Measurements from ENCODE around the gene ANKS1B.

ANKS1B gene

DNA sequence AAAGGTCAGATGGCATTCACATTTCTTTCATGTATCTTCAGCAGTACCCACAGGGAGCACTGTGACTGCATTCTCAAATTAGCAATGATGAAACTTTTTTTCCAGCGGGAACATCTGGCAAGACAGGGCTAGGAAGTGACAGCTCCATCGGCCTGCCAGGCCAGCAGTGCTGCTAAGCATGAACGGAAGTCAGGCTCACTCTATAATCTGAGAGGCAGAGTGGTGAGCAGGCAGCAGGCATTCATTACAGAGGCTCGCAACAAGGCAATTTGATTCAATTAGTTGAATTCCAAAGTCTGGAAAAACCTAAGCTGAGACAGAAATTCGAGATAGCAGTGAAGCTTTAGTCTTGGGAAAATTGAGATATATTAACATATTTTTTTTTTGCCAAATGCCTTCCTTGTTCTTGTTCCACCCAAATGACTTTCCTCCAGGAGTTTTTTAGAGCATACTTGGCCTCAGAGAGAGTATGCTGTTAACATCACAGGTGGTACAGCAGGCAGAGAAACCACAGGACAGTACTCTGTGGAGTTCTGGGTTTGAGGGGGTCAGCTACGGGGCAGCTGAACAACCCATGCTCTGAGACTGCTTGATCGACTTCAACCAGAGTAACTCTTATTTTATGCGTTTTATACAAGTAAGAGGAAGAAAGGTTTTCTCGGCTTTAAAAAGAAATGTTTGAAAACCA is 924.8 kb downstream of the ANKS1B start:
- peak; percentile 4 for DNase-seq (ENCODE audit: low read depth)
- TF ChIP-seq, protein P1, sequence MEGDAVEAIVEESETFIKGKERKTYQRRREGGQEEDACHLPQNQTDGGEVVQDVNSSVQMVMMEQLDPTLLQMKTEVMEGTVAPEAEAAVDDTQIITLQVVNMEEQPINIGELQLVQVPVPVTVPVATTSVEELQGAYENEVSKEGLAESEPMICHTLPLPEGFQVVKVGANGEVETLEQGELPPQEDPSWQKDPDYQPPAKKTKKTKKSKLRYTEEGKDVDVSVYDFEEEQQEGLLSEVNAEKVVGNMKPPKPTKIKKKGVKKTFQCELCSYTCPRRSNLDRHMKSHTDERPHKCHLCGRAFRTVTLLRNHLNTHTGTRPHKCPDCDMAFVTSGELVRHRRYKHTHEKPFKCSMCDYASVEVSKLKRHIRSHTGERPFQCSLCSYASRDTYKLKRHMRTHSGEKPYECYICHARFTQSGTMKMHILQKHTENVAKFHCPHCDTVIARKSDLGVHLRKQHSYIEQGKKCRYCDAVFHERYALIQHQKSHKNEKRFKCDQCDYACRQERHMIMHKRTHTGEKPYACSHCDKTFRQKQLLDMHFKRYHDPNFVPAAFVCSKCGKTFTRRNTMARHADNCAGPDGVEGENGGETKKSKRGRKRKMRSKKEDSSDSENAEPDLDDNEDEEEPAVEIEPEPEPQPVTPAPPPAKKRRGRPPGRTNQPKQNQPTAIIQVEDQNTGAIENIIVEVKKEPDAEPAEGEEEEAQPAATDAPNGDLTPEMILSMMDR (conservative IDR thresholded peaks at IDR 0.05; ENCODE audit: low read depth, low read length), result no peak

DNA sequence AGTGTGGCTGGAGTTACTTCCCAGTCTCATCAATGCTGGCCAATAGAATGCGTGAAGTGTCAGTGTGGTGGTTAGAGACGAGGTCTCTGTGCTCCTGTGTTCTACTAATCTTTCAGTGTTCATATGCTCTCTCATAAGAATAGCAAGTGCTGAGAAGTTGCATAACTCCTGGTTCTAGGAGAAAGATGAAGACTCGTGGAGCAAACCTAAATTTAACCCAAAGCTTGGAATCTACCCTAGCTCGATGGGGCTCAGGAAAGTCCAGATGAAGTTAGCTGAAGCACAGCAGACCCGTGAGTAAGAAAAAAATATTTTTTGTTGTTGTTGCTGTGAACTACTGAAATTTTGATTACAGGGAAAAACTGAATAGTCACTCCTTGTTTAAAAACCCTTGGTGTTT is 927.1 kb downstream of the ANKS1B start:
- no peak for DNase-seq (ENCODE audit: low read depth)
- H3K4me3 ChIP-seq (ENCODE audit: low read depth, low read length), result no peak overlapping the region

More for the DNA sequence above, 924.8 kb downstream of the ANKS1B start:
- no peak overlapping the region for H3K4me3 ChIP-seq (ENCODE audit: low read depth, low read length)

DNA sequence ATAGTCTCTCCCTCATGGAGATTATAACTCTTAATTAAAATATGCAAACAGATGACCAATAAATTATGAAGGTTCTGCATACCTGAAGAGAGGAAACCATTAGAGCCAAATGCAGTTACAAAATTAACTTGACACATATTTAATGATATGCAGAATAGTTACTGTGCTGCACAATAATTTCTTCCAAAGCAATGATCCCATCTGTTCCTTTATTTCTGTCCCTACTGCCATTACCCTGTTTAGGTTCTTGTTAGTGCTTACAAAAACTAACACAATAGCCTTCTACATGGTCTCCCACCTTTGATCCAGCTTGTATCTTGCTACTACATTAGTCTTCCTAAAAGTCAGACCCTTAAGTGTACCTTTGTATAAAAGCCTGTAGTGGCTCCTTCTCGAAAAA is 928.5 kb downstream of the ANKS1B start:
- no peak for DNase-seq (ENCODE audit: low read depth)
- TF ChIP-seq, protein P1 (conservative IDR thresholded peaks at IDR 0.05; ENCODE audit: low read depth, low read length), result no peak
- no peak overlapping the region for H3K4me3 ChIP-seq (ENCODE audit: low read depth, low read length)

More for the DNA sequence above, 927.1 kb downstream of the ANKS1B start:
- TF ChIP-seq, protein P1 (conservative IDR thresholded peaks at IDR 0.05; ENCODE audit: low read depth, low read length), result no peak

DNA sequence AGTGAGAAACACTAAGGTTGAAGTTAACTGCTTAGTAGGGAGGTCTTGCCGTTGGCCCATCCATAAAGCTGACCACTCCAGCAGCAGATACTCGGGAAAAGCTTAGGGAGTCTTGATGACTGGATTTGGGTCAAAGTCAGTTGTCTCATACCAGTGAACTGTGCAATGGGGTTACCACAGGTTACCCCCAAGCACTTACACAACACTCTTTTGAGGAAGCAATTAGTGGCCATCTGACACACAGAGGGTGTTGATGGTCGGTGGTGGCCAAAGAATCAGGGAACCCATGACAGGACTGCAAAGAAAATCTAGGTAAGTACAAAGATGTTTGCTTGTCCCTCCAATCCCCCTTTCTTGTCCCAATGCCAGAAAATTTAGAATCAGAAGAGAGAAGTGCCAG is 929.4 kb downstream of the ANKS1B start:
- no peak for DNase-seq (ENCODE audit: low read depth)
- H3K4me3 ChIP-seq (ENCODE audit: low read depth, low read length), result no peak overlapping the region
- TF ChIP-seq, protein P1 (conservative IDR thresholded peaks at IDR 0.05; ENCODE audit: low read depth, low read length), result no peak

DNA sequence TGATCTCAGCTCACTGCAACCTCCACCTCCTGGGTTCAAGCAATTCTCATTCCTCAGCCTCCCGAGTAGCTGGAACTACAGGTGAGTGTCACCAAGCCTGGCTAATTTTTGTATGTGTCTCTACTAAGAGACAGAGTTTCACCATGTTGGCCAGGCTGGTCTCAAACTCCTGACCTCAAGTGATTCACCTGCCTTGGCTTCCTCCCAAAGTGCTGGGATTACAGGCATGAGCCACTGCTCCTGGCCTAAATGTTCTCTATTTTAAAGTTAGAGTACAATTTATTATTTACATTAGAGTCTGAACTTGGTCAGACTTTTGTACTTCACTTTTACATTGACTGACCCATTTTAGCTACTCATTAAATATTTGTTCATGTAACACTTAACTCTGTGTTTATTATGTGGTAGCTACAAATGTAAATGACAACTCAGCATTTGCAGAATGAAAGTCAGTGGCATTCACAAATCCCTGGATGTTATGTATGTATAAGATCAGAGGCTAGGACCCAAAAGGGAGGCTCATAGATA is 930.1 kb downstream of the ANKS1B start:
- DNase-seq (ENCODE audit: low read depth), result no peak
- TF ChIP-seq, protein P1 (conservative IDR thresholded peaks at IDR 0.05; ENCODE audit: low read depth, low read length), result no peak
- H3K4me3 ChIP-seq (ENCODE audit: low read depth, low read length), result no peak overlapping the region

DNA sequence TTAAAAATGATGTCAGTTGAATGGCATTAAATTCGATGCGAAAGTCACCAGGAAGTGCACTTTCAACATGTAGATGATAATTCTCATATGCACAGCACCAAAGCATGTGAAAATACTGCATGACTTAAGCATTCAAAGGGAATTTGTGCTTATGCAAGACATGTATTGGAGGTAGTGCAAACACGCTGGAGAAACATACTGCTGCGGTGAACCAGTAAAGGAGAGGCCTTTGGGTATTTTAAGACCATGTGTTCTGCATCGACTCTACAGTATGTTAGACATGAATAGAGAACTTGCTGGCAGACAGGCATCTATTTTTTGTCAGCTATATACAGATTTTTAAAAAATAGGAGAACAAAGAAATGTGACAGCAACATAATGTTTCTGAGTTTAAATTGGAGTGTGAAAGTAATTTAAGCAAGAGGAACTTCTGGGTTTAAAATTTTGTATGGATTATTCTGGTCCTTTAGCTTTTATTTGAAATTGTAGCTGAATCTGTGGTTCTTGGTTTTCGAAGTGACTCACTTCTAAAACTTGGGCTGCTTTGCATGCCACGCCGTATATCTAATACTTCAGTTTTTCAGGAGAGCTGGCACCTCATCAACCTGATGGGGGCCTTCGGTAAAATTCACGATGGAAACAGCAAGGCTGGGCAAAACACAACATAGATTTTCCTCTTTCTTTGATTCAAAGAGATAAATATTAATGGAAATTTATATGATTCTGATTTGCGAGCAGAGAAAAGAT is 930.9 kb downstream of the ANKS1B start:
- TF ChIP-seq, protein P1 (conservative IDR thresholded peaks at IDR 0.05; ENCODE audit: low read depth, low read length), result no peak
- H3K4me3 ChIP-seq (ENCODE audit: low read depth, low read length), result no peak overlapping the region
- DNase-seq (ENCODE audit: low read depth), result no peak

Data from choroid plexus epithelial cell (primary cell).